ENCODE results near the gene MAB21L4.

Gene MAB21L4

DNA sequence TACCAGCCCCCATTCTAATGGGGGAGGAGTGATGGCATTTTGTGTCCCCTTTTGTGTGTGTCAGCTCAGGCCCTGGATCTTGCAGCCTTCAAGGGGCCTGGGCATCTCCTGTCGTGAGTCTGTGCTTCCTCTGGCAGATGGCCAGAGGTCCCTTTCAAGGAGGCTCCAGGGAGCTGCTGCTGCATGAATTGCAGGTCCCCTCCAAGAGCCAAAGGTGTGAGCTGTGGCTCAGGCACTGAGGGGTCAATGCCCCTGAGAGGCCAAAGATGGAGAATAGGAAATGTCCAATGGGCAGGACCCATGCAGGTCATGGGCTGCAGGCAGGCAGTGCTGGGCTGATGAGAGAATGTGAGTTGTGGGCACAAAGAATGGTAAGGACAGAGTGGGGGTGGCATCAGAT lies 10.4 kb downstream of the MAB21L4 start:
- TF ChIP-seq, protein P1, sequence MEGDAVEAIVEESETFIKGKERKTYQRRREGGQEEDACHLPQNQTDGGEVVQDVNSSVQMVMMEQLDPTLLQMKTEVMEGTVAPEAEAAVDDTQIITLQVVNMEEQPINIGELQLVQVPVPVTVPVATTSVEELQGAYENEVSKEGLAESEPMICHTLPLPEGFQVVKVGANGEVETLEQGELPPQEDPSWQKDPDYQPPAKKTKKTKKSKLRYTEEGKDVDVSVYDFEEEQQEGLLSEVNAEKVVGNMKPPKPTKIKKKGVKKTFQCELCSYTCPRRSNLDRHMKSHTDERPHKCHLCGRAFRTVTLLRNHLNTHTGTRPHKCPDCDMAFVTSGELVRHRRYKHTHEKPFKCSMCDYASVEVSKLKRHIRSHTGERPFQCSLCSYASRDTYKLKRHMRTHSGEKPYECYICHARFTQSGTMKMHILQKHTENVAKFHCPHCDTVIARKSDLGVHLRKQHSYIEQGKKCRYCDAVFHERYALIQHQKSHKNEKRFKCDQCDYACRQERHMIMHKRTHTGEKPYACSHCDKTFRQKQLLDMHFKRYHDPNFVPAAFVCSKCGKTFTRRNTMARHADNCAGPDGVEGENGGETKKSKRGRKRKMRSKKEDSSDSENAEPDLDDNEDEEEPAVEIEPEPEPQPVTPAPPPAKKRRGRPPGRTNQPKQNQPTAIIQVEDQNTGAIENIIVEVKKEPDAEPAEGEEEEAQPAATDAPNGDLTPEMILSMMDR (IDR thresholded peaks at IDR 0.05; ENCODE audit: extremely low read depth, missing control alignments) = no peak
- no peak for DNase-seq (ENCODE audit: low spot score)

DNA sequence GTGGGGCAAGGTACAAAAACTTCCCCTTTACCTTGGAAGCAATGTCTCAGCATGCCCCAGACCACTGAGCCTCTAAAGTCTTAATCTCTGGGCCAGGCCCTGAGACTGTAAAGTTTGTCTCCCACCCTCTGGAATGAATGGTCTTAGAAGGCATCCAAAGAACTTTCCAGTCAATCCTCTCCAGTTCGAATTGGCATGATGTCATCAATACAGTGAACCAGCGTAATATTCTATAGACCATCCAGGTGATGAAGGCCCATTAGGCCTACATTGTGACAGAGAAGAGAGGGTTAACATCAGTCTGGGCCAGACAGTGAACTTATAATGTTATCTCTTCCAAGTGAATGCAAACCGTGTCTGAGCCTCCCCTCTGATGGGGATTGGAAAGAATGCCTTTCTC lies 11.2 kb downstream of the MAB21L4 start:
- TF ChIP-seq, protein P1 (IDR thresholded peaks at IDR 0.05; ENCODE audit: extremely low read depth, missing control alignments) = no peak
- DNase-seq (ENCODE audit: low spot score) = no peak

DNA sequence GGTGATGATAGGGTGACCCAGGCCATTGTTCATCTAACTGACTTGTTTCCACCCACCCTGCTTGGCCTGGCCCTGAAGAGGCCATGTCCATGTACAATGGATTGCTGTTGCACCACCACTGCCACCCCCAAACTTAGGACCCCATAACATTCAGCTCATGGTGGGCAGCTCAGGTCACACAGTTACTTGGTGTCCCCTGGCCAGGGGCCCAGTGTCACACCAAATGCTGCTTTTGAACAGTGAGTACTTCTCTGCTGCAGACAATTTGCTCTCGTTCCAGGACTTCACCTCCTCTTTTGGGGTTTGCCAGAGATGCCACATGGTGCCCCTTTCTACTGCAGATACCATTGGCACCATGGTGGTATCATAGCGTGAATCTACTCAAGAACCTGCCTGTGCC lies 11.7 kb downstream of the MAB21L4 start:
- TF ChIP-seq, protein P1 (IDR thresholded peaks at IDR 0.05; ENCODE audit: extremely low read depth, missing control alignments) = no peak
- no peak for DNase-seq (ENCODE audit: low spot score)

DNA sequence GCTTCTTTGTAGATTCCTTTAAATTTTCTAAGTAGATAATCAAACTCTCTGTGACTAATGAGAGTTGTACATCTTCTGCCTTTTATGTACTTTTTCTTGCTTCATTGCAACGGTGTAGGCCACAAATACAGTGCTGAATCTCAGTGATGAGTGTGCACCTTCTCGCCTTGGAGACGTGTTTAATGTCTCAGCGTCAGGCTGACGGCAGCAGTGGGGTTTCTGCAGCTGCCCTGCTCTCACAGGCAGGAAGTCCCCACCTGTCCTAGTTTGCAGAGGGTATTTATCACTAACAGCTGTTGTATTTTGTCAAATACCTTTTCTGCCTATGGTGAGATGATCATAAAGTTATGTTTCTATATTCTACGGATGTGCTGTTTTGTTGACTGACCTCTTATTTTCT lies 14.0 kb downstream of the MAB21L4 start:
- TF ChIP-seq, protein P1 (IDR thresholded peaks at IDR 0.05; ENCODE audit: extremely low read depth, missing control alignments) = no peak
- no peak for DNase-seq (ENCODE audit: low spot score)

- TF ChIP-seq, protein P1 (IDR thresholded peaks at IDR 0.05; ENCODE audit: extremely low read depth, missing control alignments) = no peak
- no peak for DNase-seq (ENCODE audit: low spot score)
Measured at GRCh38 chr2:240879105-240879504, 16.9 kb downstream of the MAB21L4 start.

GRCh38 chr2:240878341-240878936 lies 17.5 kb downstream of the MAB21L4 start:
- DNase-seq (ENCODE audit: low spot score) = no peak
- TF ChIP-seq, protein P1 (IDR thresholded peaks at IDR 0.05; ENCODE audit: extremely low read depth, missing control alignments) = no peak

DNA sequence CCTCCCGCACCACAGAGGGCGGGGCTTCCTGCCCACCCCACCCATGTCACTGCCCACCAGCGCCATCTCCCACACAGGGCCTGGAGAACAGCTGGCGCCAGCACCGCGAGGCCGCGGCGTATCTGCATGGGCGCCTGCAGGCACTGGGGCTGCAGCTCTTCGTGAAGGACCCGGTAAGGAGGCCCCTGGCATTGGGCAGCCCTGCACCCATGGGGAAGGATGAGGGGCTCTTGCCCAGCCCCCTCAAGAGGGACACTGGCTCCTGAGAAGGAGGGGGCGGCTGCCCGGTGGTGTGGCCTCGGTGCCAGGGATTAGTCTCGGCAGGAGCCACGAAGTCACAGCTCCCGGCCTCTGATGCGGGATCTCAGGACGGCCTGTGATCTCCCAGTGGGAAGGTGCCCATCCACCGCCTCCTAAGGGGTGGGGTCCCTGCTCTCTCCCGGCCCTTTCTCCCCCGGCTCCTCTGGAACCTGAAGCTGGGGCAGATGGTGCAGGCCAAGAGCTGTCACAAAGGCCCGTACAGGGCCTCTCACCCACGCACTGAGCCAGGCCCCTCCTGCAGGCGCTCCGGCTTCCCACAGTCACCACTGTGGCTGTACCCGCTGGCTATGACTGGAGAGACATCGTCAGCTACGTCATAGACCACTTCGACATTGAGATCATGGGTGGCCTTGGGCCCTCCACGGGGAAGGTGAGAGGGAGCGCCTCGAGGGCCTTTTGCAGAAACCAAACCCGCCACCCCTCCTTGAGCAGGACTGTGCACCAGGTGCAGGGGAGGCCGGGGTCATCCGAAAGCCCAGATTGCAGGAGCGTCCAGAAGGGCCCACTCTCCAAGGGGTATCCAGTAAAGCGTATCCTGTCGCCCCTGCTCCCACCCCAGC lies 18.3 kb downstream of the MAB21L4 start:
- DNase-seq (ENCODE audit: low spot score) = no peak
- TF ChIP-seq, protein P1 (IDR thresholded peaks at IDR 0.05; ENCODE audit: extremely low read depth, missing control alignments) = no peak

Data from GM20000 (cell line).